Cardiac ventricle fibroblast (primary cell): Measurements from ENCODE around the gene TRIM14. TPM values are rescaled to one million over a fixed set of nuclear protein-coding genes. Genes with fewer than 3 reads are reported as not detected.

Source experiments
- total RNA-seq: library from RNA; depleted of rRNA; stranded (reverse); fragments of >200 nt; gene quantifications from 2 replicates; pipeline ENCODE4 v1.2.3, GENCODE V29; 2015

The TRIM14 gene
- total RNA-seq, result 1.2 and 3.2 TPM in 2 replicates

DNA sequence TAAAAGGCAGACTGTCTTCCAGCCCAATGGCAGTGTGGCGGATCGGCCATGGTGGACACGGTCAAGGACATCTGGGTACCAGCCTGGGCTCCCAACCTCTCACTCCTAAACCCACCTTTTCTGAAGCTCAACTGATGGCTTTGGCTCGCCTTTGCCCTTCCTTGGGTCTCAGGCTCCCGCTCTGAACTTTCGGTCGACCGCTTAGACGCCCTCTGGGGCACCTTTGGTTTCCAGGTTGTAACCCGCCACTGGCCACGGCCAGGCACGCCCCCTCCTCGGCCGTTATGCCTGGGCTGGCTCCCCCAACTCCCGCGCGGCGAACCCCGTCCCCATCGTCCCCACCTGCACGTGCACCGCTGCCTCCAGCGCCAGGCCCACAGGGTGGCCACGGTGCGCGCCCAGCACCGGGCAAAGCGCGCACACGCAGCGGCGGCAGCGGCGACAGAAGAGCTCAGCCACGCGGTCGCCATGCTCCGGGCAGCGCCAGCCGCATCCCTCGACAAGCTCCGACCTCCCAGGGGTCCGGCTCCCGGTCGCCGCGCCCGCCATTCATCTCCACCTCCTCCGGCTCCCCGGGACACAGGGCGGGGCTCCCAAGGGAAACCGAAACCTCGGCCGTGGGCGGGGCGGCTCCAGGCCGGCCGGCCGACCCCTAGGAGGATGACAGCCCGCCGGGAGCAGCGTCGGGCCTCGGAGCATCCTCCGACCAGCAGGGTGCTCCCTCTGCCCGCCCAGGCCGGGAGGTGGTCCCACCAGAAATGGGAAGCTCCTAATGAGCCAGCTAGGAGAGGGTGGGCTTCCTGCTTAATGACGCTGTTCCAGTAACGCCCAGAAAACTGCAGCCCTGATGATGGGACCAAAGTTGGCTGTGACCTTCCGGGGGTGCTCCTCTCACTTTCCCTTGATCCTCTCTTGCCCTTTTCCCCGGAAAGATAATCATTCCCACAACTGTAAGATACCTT lies at the start of gene TRIM14:
Gene TRIM14 (minus strand): TSS at position 583 of the 962 bp plus-strand sequence. CDS start 34 bp downstream, at position 549.

DNA sequence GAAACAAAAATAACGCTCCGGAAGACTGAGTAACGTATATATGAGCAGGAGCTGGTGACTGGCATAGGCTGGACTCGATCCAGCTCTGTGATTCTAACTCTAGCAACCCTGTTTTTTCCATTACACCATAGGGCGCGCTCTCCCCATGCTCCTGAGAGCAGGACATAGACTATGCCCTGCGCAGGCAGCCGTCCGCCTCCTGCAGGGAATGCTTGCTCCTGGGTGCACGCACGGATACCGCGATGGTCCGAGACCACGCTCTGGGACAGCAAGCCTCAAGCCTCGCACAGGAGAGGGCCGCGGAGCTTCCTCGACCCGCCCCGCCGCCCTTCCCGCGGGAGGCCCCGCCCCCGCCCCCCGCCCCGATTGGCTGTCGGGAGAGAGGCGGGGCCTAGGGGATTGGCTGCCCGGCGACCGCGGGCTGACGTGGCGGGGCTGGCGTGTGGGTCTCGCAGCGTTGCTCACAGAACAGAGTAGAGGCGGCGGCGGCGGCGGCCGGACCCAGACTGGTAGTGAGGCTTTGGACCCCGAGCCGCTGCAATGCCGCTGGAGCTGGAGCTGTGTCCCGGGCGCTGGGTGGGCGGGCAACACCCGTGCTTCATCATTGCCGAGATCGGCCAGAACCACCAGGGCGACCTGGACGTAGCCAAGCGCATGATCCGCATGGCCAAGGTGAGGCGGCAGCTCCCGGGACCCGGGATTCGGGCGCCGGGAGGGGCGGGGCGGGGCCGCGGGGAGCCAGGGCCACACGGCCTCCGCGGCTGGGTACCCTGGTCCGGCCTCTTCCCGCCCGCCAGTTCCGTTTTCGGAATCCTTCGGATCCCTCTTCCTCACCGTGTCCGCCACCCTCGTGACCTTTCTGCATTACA lies 62.5 kb downstream of the TRIM14 start, which contains the start of gene NANS:
Gene NANS (plus strand): TSS at position 464 of the 869 bp plus-strand sequence. CDS start 77 bp downstream, at position 541.

Other genes with a start within 250 kb of the TRIM14 start
- gene TRMO, start 196.7 kb downstream of the TRIM14 start, total RNA-seq, result 9.8 and 17.2 TPM in 2 replicates
- not detected in 2 replicates for gene HEMGN, start 181.1 kb downstream of the TRIM14 start, total RNA-seq
- 22.3 and 31.8 TPM in 2 replicates for gene ANP32B, start 135.9 kb downstream of the TRIM14 start, total RNA-seq
- 81.5 and 81.9 TPM in 2 replicates for gene NANS, start 62.5 kb downstream of the TRIM14 start, total RNA-seq
- gene CORO2A, start 73.4 kb upstream of the TRIM14 start, total RNA-seq, result 0.19 and 0.44 TPM in 2 replicates
- gene TBC1D2, start 136.4 kb upstream of the TRIM14 start, total RNA-seq, result 5.4 and 6.1 TPM in 2 replicates